GM12878 (cell line): ENCODE measurements around the gene HEXIM2. TPM values are rescaled to one million over a fixed set of nuclear protein-coding genes. Genes with fewer than 3 reads are reported as not detected.
A peak's percentile ranks its signal among the peaks of the same experiment; 100 is the strongest.

Source experiments
- BHLHE40 ChIP-seq, 2 experiments: fragments of 450-650 bp in 1 of 2; IDR thresholded peaks; 2 replicates each; pipeline ENCODE4 v1.6.1; 2011 to 2017; ENCODE audit warnings: low read depth in 2 of 2, borderline replicate concordance in 1 of 2, improper control_type of control experiment in 1 of 2, low read length in 1 of 2, mild to moderate bottlenecking in 1 of 2
- CREB1 ChIP-seq: IDR thresholded peaks from 2 replicates; pipeline ENCODE4 v1.6.1; 2012; ENCODE audit warnings: low read depth, mild to moderate bottlenecking, inconsistent platforms
- CTCF ChIP-seq, 3 experiments: IDR thresholded peaks in 2 of 3; conservative IDR thresholded peaks in 1 of 3; 2 replicates each; pipeline ENCODE4 v1.5.1; 2011; ENCODE audit warnings: low read depth in 3 of 3, low read length in 3 of 3, mild to moderate bottlenecking in 3 of 3, control low read depth in 2 of 3, moderate library complexity in 2 of 3, inconsistent platforms in 1 of 3, mixed read lengths in 1 of 3; ENCODE audit not compliant: control insufficient read depth in 2 of 3, insufficient read depth in 1 of 3; ENCODE audit errors: extremely low read depth in 1 of 3
- ELK1 ChIP-seq: IDR thresholded peaks from 2 replicates; pipeline ENCODE4 v1.6.1; 2012; ENCODE audit warnings: low read depth, low read length, improper control_type of control experiment
- FOXK2 ChIP-seq: fragments of 450-650 bp; IDR thresholded peaks from 2 replicates; pipeline ENCODE4 v1.6.1; 2017; ENCODE audit warnings: mild to moderate bottlenecking, moderate library complexity
- HDAC2 ChIP-seq: fragments of 200-600 bp; sonication (generic); IDR thresholded peaks from 2 replicates; pipeline ENCODE4 v1.6.1; 2017
- KLF5 ChIP-seq: fragments of 450-650 bp; IDR thresholded peaks from 2 replicates; pipeline ENCODE4 v1.6.1; 2014; ENCODE audit warnings: mild to moderate bottlenecking; ENCODE audit not compliant: partially characterized antibody
- LARP7 ChIP-seq: fragments of 450-650 bp; IDR thresholded peaks from 2 replicates; pipeline ENCODE4 v1.6.1; 2017; ENCODE audit warnings: mild to moderate bottlenecking
- MAX ChIP-seq: IDR thresholded peaks from 2 replicates; pipeline ENCODE4 v1.6.1; 2012; ENCODE audit warnings: low read depth, low read length, improper control_type of control experiment
- MEF2A ChIP-seq: IDR thresholded peaks from 2 replicates; pipeline ENCODE4 v1.6.1; 2011; ENCODE audit warnings: low read depth, mild to moderate bottlenecking, low read length, moderate library complexity; ENCODE audit not compliant: insufficient read depth
- MLLT1 ChIP-seq: fragments of 450-650 bp; IDR thresholded peaks from 2 replicates; pipeline ENCODE4 v1.6.1; 2016; ENCODE audit warnings: mild to moderate bottlenecking
- NBN ChIP-seq: fragments of 450-650 bp; IDR thresholded peaks from 2 replicates; pipeline ENCODE4 v1.6.1; 2016
- NR2F1 ChIP-seq: fragments of 450-650 bp; conservative IDR thresholded peaks from 2 replicates; pipeline ENCODE4 v1.6.1; 2017; ENCODE audit warnings: mild to moderate bottlenecking
- PBX3 ChIP-seq: IDR thresholded peaks from 2 replicates; pipeline ENCODE4 v1.6.1; 2011; ENCODE audit warnings: mild to moderate bottlenecking, low read depth, low read length, moderate library complexity; ENCODE audit not compliant: insufficient replicate concordance
- PKNOX1 ChIP-seq: fragments of 450-650 bp; IDR thresholded peaks from 2 replicates; pipeline ENCODE4 v1.6.1; 2016; ENCODE audit warnings: mild to moderate bottlenecking
- RUNX3 ChIP-seq: IDR thresholded peaks from 2 replicates; pipeline ENCODE4 v1.6.1; 2012; ENCODE audit warnings: low read length, inconsistent platforms
- SIN3A ChIP-seq: IDR thresholded peaks from 2 replicates; pipeline ENCODE4 v1.6.1; 2012; ENCODE audit warnings: low read depth, low read length, improper control_type of control experiment
- SMAD5 ChIP-seq: IDR thresholded peaks from 2 replicates; pipeline ENCODE4 v1.6.1; 2016; ENCODE audit warnings: antibody characterized with exemption, low read depth
- TARDBP ChIP-seq: IDR thresholded peaks from 2 replicates; pipeline ENCODE4 v1.6.1; 2016; ENCODE audit warnings: borderline replicate concordance
- TCF12 ChIP-seq: IDR thresholded peaks from 2 replicates; pipeline ENCODE4 v1.6.1; 2011; ENCODE audit warnings: low read depth, mild to moderate bottlenecking, low read length
- YY1 ChIP-seq: IDR thresholded peaks from 2 replicates; pipeline ENCODE4 v1.6.1; 2011; ENCODE audit warnings: low read depth, mild to moderate bottlenecking, low read length
- ZZZ3 ChIP-seq: IDR thresholded peaks from 2 replicates; pipeline ENCODE4 v1.6.1; 2011; ENCODE audit warnings: low read depth; ENCODE audit not compliant: control insufficient read depth, insufficient read length
- polyA plus RNA-seq, 11 experiments: library from polyadenylated mRNA; depleted of rRNA in 4 of 11; unstranded in 6 of 11; stranded (reverse) in 5 of 11; fragments of >200 nt; fragmentation: Nextera tagmentation in 4 of 11; fragmentation: Illumina TruSeq in 1 of 11; extraction: Ambion mirVana in 4 of 11; extraction: Trizol in 1 of 11; gene quantifications; 1 replicate in 1 of 11; 2 replicates in 10 of 11; pipeline versions ENCODE4 v1.2.1 to v1.2.3, GENCODE V29; 2011 to 2016; ENCODE audit warnings: inconsistent platforms in 2 of 11, missing spikeins in 2 of 11, low read depth in 1 of 11
- total RNA-seq, 4 experiments: library from RNA; depleted of rRNA in 3 of 4; stranded (reverse); fragments of >200 nt in 3 of 4; fragmentation: Illumina TruSeq in 1 of 4; extraction: Trizol in 1 of 4; gene quantifications; 2 replicates each; pipeline versions ENCODE4 v1.2.1 to v1.2.3, GENCODE V29; 2013 to 2021

The HEXIM2 gene
- total and polyA plus RNA-seq, 10 of the 15 experiments (the other 5 are each of a cell fraction or from before 2014, with no cell fraction given): 0.10 to 10.3 (median 6.4) TPM

- TF ChIP-seq CTCF (IDR thresholded peaks at IDR 0.05 in 2 of 3, conservative IDR thresholded peaks at IDR 0.05 in 1 of 3; ENCODE audit: control insufficient read depth in 2 of 3, extremely low read depth in 1 of 3, insufficient read depth in 1 of 3, low read depth in 3 of 3, low read length in 3 of 3) (peak; percentile 81 to 94 (median 93)), NBN (peak; percentile 89), PKNOX1 (peak; percentile 10; the same call in 1 of the 2 replicates), HDAC2 (no peak), ZZZ3 (no peak), SIN3A (peak; percentile 47; the same call in 1 of the 2 replicates), TARDBP (0 out of 2 replicates have a peak, but pooled peaks have one; percentile 46), LARP7 (peak; percentile 65; the same call in 1 of the 2 replicates), NR2F1 (0 out of 2 replicates have a peak, but pooled peaks have one; percentile 8), FOXK2 (no peak), CREB1 (peak; percentile 66; the same call in 1 of the 2 replicates), YY1 (no peak), MLLT1 (peak; percentile 39; the same call in 1 of the 2 replicates), RUNX3 (peak; percentile 31; the same call in 1 of the 2 replicates), TCF12 (peak; percentile 32; the same call in 1 of the 2 replicates), MEF2A (no peak), PBX3 (no peak), ELK1 (no peak), KLF5 (peak; percentile 55), SMAD5 (no peak), MAX (peak; percentile 5; the same call in 1 of the 2 replicates), BHLHE40 (IDR thresholded peaks at IDR 0.05; ENCODE audit: borderline replicate concordance in 1 of 2, low read depth in 2 of 2, low read length in 1 of 2) (peak in 1 of 2 experiments; percentile 45; a peak in 2 of 4 replicates)
These were observed 28.9 kb upstream of the HEXIM2 start (continued) for GRCh38 chr17:45132572-45133463.
